ENCODE data around the gene FCMR.
"Not testable (repeated sequence)": the region's sequence is repeated elsewhere in the genome, so short reads cannot be mapped to it uniquely, and the experiment has no call there.

The FCMR gene

DNA sequence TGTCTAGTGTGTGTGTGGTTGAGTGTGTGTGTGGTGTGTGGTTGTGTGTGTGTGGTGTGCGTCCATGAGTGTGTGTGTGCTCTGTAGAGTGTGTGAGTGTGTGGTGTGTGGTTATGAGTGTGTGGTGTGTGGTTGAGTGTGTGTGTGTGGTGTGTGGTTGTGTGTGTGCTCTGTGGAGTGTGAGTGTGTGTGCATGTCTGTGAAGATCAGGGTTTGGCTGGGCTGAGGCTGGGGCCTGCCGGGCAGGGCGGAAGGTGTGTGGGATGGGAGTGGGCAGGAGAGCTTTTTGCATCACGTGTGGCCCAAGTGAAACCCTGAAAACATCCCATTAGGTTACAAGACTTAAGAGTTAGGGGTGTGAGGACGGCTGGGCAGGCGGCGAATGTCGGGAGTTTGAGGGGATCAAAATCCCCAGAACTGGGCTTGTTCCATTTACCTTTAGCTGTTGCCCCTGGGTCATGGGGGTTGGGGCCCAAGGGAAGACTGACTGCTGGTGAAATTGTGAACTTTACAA, 2.9 kb upstream of the FCMR start:
- no peak for DNase-seq
- peaks cover 2% of the 10 kb centered on the region for H3K27me3 Mint-ChIP-seq (ENCODE audit: low read depth, poor library complexity)
- TF ChIP-seq, protein P1, sequence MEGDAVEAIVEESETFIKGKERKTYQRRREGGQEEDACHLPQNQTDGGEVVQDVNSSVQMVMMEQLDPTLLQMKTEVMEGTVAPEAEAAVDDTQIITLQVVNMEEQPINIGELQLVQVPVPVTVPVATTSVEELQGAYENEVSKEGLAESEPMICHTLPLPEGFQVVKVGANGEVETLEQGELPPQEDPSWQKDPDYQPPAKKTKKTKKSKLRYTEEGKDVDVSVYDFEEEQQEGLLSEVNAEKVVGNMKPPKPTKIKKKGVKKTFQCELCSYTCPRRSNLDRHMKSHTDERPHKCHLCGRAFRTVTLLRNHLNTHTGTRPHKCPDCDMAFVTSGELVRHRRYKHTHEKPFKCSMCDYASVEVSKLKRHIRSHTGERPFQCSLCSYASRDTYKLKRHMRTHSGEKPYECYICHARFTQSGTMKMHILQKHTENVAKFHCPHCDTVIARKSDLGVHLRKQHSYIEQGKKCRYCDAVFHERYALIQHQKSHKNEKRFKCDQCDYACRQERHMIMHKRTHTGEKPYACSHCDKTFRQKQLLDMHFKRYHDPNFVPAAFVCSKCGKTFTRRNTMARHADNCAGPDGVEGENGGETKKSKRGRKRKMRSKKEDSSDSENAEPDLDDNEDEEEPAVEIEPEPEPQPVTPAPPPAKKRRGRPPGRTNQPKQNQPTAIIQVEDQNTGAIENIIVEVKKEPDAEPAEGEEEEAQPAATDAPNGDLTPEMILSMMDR (IDR thresholded peaks at IDR 0.05) = no peak
- H3K4me1 Mint-ChIP-seq = peaks cover 3% of the 10 kb centered on the region
- H3K4me3 Mint-ChIP-seq = no peak overlapping the region
- H3K27ac Mint-ChIP-seq = no peak overlapping the region
- no peaks in the 10 kb centered on the region for H3K9me3 Mint-ChIP-seq
- H3K36me3 Mint-ChIP-seq (ENCODE audit: low read depth) = no peaks in the 10 kb centered on the region

DNA sequence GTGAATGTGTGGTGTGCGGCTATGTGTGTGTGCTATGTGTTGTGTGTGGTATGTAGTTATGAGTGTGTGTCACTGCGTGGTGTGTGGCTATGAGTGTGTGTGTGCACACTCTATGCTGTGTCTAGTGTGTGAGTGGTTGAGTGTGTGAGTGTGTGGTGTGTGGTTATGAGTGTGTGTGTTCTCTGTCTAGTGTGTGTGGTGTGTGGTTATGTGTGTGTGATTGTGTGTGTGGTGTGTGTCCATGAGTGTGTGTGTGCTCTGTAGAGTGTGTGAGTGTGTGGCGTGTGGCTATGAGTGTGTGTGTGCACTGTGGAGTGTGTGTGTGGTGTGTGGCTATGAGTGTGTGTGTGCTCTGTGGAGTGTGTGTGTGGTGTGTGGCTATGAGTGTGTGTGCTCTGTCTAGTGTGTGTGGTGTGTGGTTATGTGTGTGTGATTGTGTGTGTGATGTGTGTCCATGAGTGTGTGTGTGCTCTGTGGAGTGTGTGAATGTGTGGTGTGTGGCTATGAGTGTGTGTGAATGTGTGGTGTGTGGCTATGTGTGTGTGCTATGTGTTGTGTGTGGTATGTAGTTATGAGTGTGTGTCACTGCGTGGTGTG, 2.3 kb upstream of the FCMR start:
- H3K27me3 Mint-ChIP-seq (ENCODE audit: low read depth, poor library complexity); H3K4me1 Mint-ChIP-seq; H3K9me3 Mint-ChIP-seq; H3K27ac Mint-ChIP-seq; DNase-seq; H3K36me3 Mint-ChIP-seq (ENCODE audit: low read depth); H3K4me3 Mint-ChIP-seq: not testable (repeated sequence)

GRCh38 chr1:206923009-206923960, 1.5 kb upstream of the FCMR start:
- TF ChIP-seq, protein P1 (IDR thresholded peaks at IDR 0.05) = no peak
- H3K36me3 Mint-ChIP-seq (ENCODE audit: low read depth) = no peaks in the 10 kb centered on the region
- H3K9me3 Mint-ChIP-seq = no peaks in the 10 kb centered on the region

DNA sequence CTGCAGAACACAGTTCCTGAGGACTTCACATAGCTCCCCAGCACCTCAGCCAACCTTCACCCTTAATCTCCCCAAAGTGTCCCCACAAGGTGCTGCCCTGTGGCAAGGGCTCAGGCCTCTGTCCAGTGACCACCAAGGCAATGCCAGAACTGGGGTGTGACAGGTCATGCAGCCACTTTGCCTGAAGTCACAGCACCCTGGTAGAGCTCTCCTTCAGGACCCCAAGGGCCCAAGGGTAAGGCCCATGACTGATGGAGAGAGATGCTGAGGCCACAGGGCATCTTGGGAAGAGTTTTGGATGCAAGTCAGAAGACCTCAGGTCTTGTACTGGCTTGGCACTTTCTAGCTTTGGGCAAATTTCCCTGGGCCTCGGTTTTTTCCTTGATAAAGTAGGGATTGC, 783 bp upstream of the FCMR start:
- Mint-ChIP-seq H3K9me3 (no peaks in the 10 kb centered on the region), H3K4me1 (no peaks in the 10 kb centered on the region), H3K4me3 (no peak overlapping the region), H3K27me3 (ENCODE audit: low read depth, poor library complexity) (peaks cover 3% of the 10 kb centered on the region), H3K27ac (no peak overlapping the region), H3K36me3 (ENCODE audit: low read depth) (no peaks in the 10 kb centered on the region)
- TF ChIP-seq, protein P1 (IDR thresholded peaks at IDR 0.05) = no peak
- no peak for DNase-seq

More at GRCh38 chr1:206923009-206923960, 1.5 kb upstream of the FCMR start:
- Mint-ChIP-seq H3K4me1 (no peaks in the 10 kb centered on the region), H3K27me3 (ENCODE audit: low read depth, poor library complexity) (peaks cover under 1% of the 10 kb centered on the region), H3K4me3 (no peak overlapping the region), H3K27ac (no peak overlapping the region)
- no peak for DNase-seq

- Mint-ChIP-seq H3K27me3 (ENCODE audit: low read depth, poor library complexity) (peaks cover 39% of the 10 kb centered on the region), H3K36me3 (ENCODE audit: low read depth) (no peaks in the 10 kb centered on the region), H3K9me3 (no peaks in the 10 kb centered on the region), H3K4me1 (no peaks in the 10 kb centered on the region), H3K4me3 (no peak overlapping the region), H3K27ac (no peak overlapping the region)
- DNase-seq = no peak
- TF ChIP-seq, protein P1 (IDR thresholded peaks at IDR 0.05) = no peak
These were observed 3.7 kb downstream of the FCMR start for GRCh38 chr1:206918076-206918475.

- Mint-ChIP-seq H3K4me1 (no peaks in the 10 kb centered on the region), H3K27ac (no peak overlapping the region), H3K4me3 (no peak overlapping the region), H3K9me3 (no peaks in the 10 kb centered on the region), H3K36me3 (ENCODE audit: low read depth) (no peaks in the 10 kb centered on the region), H3K27me3 (ENCODE audit: low read depth, poor library complexity) (peaks cover 55% of the 10 kb centered on the region)
- TF ChIP-seq, protein P1 (IDR thresholded peaks at IDR 0.05) = no peak
- DNase-seq = no peak
These were observed 5.6 kb downstream of the FCMR start for GRCh38 chr1:206916000-206916709.
